GM12878 (cell line): Measurements from ENCODE around the gene RPGR. TPM values are rescaled to one million over a fixed set of nuclear protein-coding genes. Genes with fewer than 3 reads are reported as not detected.
A peak's percentile ranks its signal among the peaks of the same experiment; 100 is the strongest.

Source experiments
- ATAC-seq: fragments of 200-7000 bp; cut with Tn5 transposase; 3 replicates; pipeline ENCODE4 v1.9.1; 2020; ENCODE audit warnings: mild to moderate bottlenecking, moderate library complexity
- BruUV-seq: library from RNA; stranded (reverse); fragments of 400-500 nt; replicated peaks from 2 replicates; lab custom pipeline; 2021; lab: Mats Ljungman, UMichigan
- CTCF ChIA-PET: fragments of 300-600 bp; sonication (Branson Sonifier 250); formaldehyde crosslinking; extraction: SDS; loops from one replicate; lab custom pipeline; 2021; ENCODE audit warnings: inconsistent platforms; lab: Yijun Ruan, JAX
- POLR2A ChIA-PET: fragments of 350-600 bp; formaldehyde crosslinking; extraction: SDS; loops from one replicate; lab custom pipeline; 2021; ENCODE audit warnings: inconsistent platforms; lab: Charles Lee
- RAD21 ChIA-PET: fragments of 300-600 bp; sonication (Branson Sonifier 250); formaldehyde crosslinking; loops from one replicate; lab custom pipeline; 2023; ENCODE audit warnings: antibody characterized with exemption; ENCODE audit not compliant: unreplicated experiment; lab: Charles Lee
- SMC1A ChIA-PET: fragments of 300-600 bp; sonication (Branson Sonifier 250); formaldehyde crosslinking; loops from one replicate; lab custom pipeline; 2023; ENCODE audit not compliant: unreplicated experiment, uncharacterized antibody; lab: Charles Lee
- DNase-seq: peaks from one replicate; pipeline ENCODE4 v3.0.0-alpha.2; 2011; ENCODE audit warnings: low read depth, low spot score
- FAIRE-seq: peaks from 3 replicates; lab custom pipeline; 2011; peaks lifted over from hg19 to GRCh38; lab: Jason Lieb, UNC
- H2AFZ ChIP-seq: 2 replicates; pipeline ENCODE4 v1.6.0; 2011; ENCODE audit warnings: low read depth, low read length, control low read depth; ENCODE audit not compliant: control insufficient read depth
- H3K27ac ChIP-seq: 2 replicates; pipeline ENCODE4 v1.5.1; 2011; ENCODE audit warnings: control low read depth; ENCODE audit not compliant: control insufficient read depth, insufficient read depth
- H3K27me3 ChIP-seq, 2 experiments: replicated peaks in 1 of 2; 2 replicates each; pipeline versions ENCODE4 v1.6.0 to v1.6.1; 2011; ENCODE audit warnings: low read length in 1 of 2; ENCODE audit not compliant: control insufficient read depth in 2 of 2, insufficient read depth in 2 of 2
- H3K36me3 ChIP-seq, 2 experiments: 2 replicates each; pipeline ENCODE4 v1.5.1; 2011; ENCODE audit warnings: low read length in 1 of 2; ENCODE audit not compliant: control insufficient read depth in 2 of 2, insufficient read depth in 2 of 2
- H3K4me1 ChIP-seq: 2 replicates; pipeline ENCODE4 v1.6.1; 2011; ENCODE audit warnings: mild to moderate bottlenecking, low read length, moderate library complexity, mixed read lengths; ENCODE audit not compliant: control insufficient read depth, insufficient read depth
- H3K4me2 ChIP-seq: 2 replicates; pipeline ENCODE4 v1.6.0; 2011; ENCODE audit warnings: control low read depth; ENCODE audit not compliant: control insufficient read depth, insufficient read depth
- H3K4me3 ChIP-seq: fragments of 200-600 bp; sonication (generic); 2 replicates; pipeline ENCODE4 v1.5.1; 2016
- H3K79me2 ChIP-seq: 2 replicates; pipeline ENCODE4 v1.6.0; 2011; ENCODE audit warnings: low read length; ENCODE audit not compliant: control insufficient read depth, insufficient read depth
- H3K9ac ChIP-seq: 2 replicates; pipeline ENCODE4 v1.8.0; 2011; ENCODE audit warnings: low read length, control low read depth, mixed read lengths; ENCODE audit not compliant: control insufficient read depth, insufficient read depth
- H3K9me3 ChIP-seq: replicated peaks from 3 replicates; pipeline ENCODE4 v1.5.1; 2011; ENCODE audit warnings: mild to moderate bottlenecking, low read length; ENCODE audit not compliant: control insufficient read depth, insufficient read depth
- H4K20me1 ChIP-seq: 2 replicates; pipeline ENCODE4 v1.6.0; 2011; ENCODE audit not compliant: control insufficient read depth, insufficient read depth
- FOXK2 ChIP-seq: fragments of 450-650 bp; IDR thresholded peaks from 2 replicates; pipeline ENCODE4 v1.6.1; 2017; ENCODE audit warnings: mild to moderate bottlenecking, moderate library complexity
- HDGF ChIP-seq: fragments of 450-650 bp; IDR thresholded peaks from 2 replicates; pipeline ENCODE4 v1.6.1; 2016; ENCODE audit warnings: antibody characterized with exemption
- POU2F2 ChIP-seq: IDR thresholded peaks from 3 replicates; pipeline ENCODE4 v1.6.1; 2011; ENCODE audit warnings: low read depth, mild to moderate bottlenecking, low read length, borderline replicate concordance
- SRF ChIP-seq, 2 experiments: IDR thresholded peaks; 2 replicates each; pipeline ENCODE4 v1.6.1; 2011; ENCODE audit warnings: low read depth in 2 of 2, low read length in 2 of 2, mild to moderate bottlenecking in 1 of 2, moderate library complexity in 1 of 2
- TARDBP ChIP-seq: IDR thresholded peaks from 2 replicates; pipeline ENCODE4 v1.6.1; 2016; ENCODE audit warnings: borderline replicate concordance
- ZBTB33 ChIP-seq: fragments of 450-650 bp; IDR thresholded peaks from 2 replicates; pipeline ENCODE4 v1.6.1; 2017; ENCODE audit warnings: mild to moderate bottlenecking
- WGBS: methylation state at CpG from one replicate; pipeline ENCODE4 v1.1.6; 2016; ENCODE audit warnings: low lambda C conversion rate; ENCODE audit not compliant: insufficient replicate concordance, insufficient coverage; ENCODE audit errors: missing lambda C conversion rate; 5-methylcytosine and 5-hydroxymethylcytosine counted together
- in situ Hi-C: fragments of 300-500 bp; cut with MboI; formaldehyde crosslinking; loops from 9 replicates; pipeline ENCODE4 v1.14.3; 2018; ENCODE audit warnings: mixed read lengths
- intact Hi-C: fragments of 100-400 bp; cut with micrococcal nuclease; formaldehyde crosslinking; loops from one replicate; pipeline ENCODE4 v1.14.2; 2022; ENCODE audit not compliant: unreplicated experiment
- polyA plus RNA-seq, 11 experiments: library from polyadenylated mRNA; depleted of rRNA in 4 of 11; unstranded in 6 of 11; stranded (reverse) in 5 of 11; fragments of >200 nt; fragmentation: Nextera tagmentation in 4 of 11; fragmentation: Illumina TruSeq in 1 of 11; extraction: Ambion mirVana in 4 of 11; extraction: Trizol in 1 of 11; gene quantifications; 1 replicate in 1 of 11; 2 replicates in 10 of 11; pipeline versions ENCODE4 v1.2.1 to v1.2.3, GENCODE V29; 2011 to 2016; ENCODE audit warnings: inconsistent platforms in 2 of 11, missing spikeins in 2 of 11, low read depth in 1 of 11
- total RNA-seq, 4 experiments: library from RNA; depleted of rRNA in 3 of 4; stranded (reverse); fragments of >200 nt in 3 of 4; fragmentation: Illumina TruSeq in 1 of 4; extraction: Trizol in 1 of 4; gene quantifications; 2 replicates each; pipeline versions ENCODE4 v1.2.1 to v1.2.3, GENCODE V29; 2013 to 2021

RPGR gene
- total and polyA plus RNA-seq, 10 of the 15 experiments (the other 5 are each of a cell fraction or from before 2014, with no cell fraction given): 5.5 to 13.4 (median 7.6) TPM

- in situ Hi-C loops: no loop called here
- Histone ChIP-seq H2AFZ (no peak overlapping the region), H3K27ac (no peak overlapping the region), H3K9me3 (no peaks in the 10 kb centered on the region), H3K4me1 (no peaks in the 10 kb centered on the region), H3K36me3 (no peaks in the 10 kb centered on the region), H3K79me2 (no peaks in the 10 kb centered on the region), H3K27me3 (no peaks in the 10 kb centered on the region; a peak in 2 of 4 replicates), H3K4me2 (no peak overlapping the region), H3K4me3 (no peak overlapping the region), H3K9ac (no peak overlapping the region), H4K20me1 (no peaks in the 10 kb centered on the region)
- SMC1A ChIA-PET: no interaction called here
- BruUV-seq: no TSS peak
- WGBS: 33% methylated on average over 3 of the region's 3 CpGs
- POLR2A ChIA-PET: no interaction called here
- DNase-seq (no peak), FAIRE-seq (no peak), ATAC-seq (no peak)
- intact Hi-C loops: no loop called here
- RAD21 ChIA-PET: no interaction called here
- TF ChIP-seq FOXK2: no peak
- no peak for TF ChIP-seq HDGF
- no peak for TF ChIP-seq SRF (IDR thresholded peaks at IDR 0.05; ENCODE audit: low read depth in 2 of 2, low read length in 2 of 2)
- TF ChIP-seq TARDBP: no peak
- no peak for TF ChIP-seq POU2F2
- CTCF ChIA-PET: no interaction called here
These were observed 24.0 kb upstream of the RPGR start for GRCh38 chrX:38351346-38351745.

DNA sequence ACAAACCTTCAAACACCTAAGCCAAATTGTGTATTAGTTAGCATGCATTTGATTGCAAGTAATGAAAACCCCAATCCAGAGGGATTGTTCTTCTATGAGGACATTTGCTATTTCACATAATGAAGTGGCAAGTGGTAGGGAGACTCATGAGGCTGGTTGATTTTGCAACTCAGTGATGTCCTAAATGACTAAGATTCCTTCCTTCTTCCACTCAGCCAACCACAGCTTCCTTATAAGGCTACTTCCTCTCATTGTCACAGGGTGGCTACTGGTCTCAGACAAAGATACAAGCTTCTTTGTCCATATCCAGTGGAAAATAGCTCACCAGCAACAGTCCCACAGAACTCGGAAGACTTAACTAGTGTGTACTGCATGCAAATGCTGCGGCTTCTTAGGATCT is 19.8 kb upstream of the RPGR start:
- in situ Hi-C loops (no loop called here), intact Hi-C loops (no loop called here)
- WGBS: 45% methylated on average over 2 of the region's 2 CpGs
- ChIA-PET RAD21 (no interaction called here), SMC1A (interaction anchor here (1.5 kb wide), 1 partner anchor 10 kb away, joined by 3 read pairs; no protein-coding TSS in a partner anchor), CTCF (no interaction called here), POLR2A (no interaction called here)
- no peak overlapping the region for H3K4me3 ChIP-seq
- no peaks in the 10 kb centered on the region for H3K4me1 ChIP-seq
- H3K4me2 ChIP-seq: no peak overlapping the region
- no peaks in the 10 kb centered on the region for H3K36me3 ChIP-seq
- no TSS peak for BruUV-seq
- ATAC-seq (peak; percentile 67), DNase-seq (no peak), FAIRE-seq (no peak)
- no peak overlapping the region for H3K9ac ChIP-seq
- H3K79me2 ChIP-seq: no peaks in the 10 kb centered on the region
- no peaks in the 10 kb centered on the region for H3K9me3 ChIP-seq
- peak in 1 of 2 experiments; percentile 70; a peak in 1 of 4 replicates for TF ChIP-seq SRF (IDR thresholded peaks at IDR 0.05; ENCODE audit: low read depth in 2 of 2, low read length in 2 of 2)
- TF ChIP-seq ZBTB33: no peak
- no peak overlapping the region for H2AFZ ChIP-seq
- no peaks in the 10 kb centered on the region; a peak in 1 of 4 replicates for H3K27me3 ChIP-seq
- H3K27ac ChIP-seq: no peak overlapping the region
- H4K20me1 ChIP-seq: no peaks in the 10 kb centered on the region
